ENCODE results near the gene EXOC2.

GRCh38 chr6:454148-454991, 238.6 kb downstream of the EXOC2 start:
- TF ChIP-seq CTCF (IDR thresholded peaks at IDR 0.05 in 8 of 11, conservative IDR thresholded peaks at IDR 0.05 in 3 of 11) (no peak), POLR2A (IDR thresholded peaks at IDR 0.05) (no peak)

All from spleen (tissue), 7 donors.